ENCODE results near the gene JARID2.
"Not testable (repeated sequence)": the region's sequence is repeated elsewhere in the genome, so short reads cannot be mapped to it uniquely, and the experiment has no call there.

JARID2 gene

DNA sequence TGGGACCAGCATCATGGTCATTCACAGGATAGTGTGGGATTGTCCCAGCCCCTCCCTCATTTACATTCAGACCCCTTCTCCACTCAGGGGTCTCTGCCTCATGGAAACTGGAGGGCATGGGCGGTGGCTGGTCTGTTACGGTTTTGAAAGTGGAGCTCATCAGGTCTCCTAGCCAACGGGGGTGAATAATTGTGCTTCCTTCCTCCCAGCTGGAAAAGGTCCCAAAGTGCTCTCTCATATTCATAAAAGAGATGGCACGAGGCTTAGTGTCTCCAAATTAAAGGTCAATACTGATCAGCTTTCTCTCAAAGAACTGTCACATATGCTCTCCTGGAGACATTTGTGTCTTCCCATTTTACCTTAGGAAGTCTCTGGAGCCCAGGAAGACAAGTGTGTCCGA lies 19.9 kb downstream of the JARID2 start:
- no peak for DNase-seq

DNA sequence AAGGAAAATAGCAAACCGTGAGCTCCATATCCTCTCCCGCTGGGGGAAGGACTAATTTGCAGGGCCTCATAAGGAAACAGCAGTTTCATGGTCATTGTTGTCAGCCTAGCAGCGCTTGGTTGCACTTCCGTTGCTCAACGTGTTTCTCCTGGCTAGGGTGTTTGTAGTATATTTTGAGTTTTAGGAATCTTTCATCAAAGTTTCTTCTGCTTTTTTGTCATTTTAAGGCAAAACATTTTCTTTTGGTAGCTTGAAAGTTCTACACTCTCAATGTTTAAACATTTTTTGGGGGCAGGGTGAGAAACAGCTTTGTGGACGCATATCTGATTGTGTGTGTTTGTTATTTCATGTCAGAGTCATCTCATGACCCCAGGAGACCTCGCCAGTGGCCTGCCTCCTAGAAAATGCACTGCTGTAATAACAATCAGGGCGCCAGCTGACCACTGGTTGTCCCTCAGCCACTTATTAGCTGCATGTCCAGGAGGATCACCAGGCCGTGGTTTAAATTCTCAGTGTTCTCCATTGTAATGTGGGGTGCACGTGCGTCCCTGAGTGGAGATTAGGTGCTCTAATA lies 20.6 kb downstream of the JARID2 start:
- no peak for DNase-seq

GRCh38 chr6:15267221-15267620 lies 21.4 kb downstream of the JARID2 start:
- no peak for DNase-seq

DNA sequence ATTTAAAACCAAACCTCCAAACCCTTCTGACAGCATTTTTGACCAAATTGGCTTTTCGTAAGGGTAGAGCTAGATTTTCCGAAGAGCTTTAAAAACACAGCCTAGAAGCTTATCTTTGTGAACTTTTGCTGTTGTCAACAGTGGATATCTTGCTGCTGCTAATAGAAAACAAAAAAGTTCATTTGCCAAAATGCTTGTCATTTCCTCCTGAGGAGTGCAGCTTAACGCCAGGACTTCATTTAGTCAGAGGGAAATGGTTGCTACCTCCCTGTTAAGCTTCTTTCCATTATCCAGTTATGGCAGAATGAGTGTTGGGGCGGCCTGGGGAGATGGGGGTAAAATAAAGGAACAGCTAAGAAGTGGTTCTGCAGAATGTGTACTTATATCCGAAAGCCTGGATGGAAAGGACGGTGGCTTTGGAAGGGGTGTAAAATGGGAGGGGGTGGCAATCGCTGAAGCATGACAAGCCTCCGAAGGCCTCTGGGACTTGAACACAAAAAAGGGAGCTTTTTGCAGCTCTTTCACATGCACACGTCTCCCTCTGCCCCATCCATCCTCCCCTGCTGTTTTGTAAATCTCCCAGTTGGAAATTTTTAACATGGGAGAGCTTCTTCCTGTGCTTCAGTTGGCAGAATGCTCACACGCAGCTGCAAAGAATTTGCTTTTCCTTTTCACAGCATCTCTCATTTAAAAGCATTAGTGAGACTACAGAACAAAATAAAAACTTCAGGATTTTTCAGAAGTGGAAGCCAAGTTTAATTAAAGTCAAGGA lies 22.5 kb downstream of the JARID2 start:
- no peak for DNase-seq

GRCh38 chr6:15269011-15269410 lies 23.1 kb downstream of the JARID2 start:
- DNase-seq = no peak

- no peak for DNase-seq
Observed at GRCh38 chr6:15269619-15270018, 23.8 kb downstream of the JARID2 start.

- DNase-seq = no peak
Observed at GRCh38 chr6:15270402-15270801, 24.5 kb downstream of the JARID2 start.

GRCh38 chr6:15272562-15272961 lies 26.7 kb downstream of the JARID2 start:
- no peak for DNase-seq

DNA sequence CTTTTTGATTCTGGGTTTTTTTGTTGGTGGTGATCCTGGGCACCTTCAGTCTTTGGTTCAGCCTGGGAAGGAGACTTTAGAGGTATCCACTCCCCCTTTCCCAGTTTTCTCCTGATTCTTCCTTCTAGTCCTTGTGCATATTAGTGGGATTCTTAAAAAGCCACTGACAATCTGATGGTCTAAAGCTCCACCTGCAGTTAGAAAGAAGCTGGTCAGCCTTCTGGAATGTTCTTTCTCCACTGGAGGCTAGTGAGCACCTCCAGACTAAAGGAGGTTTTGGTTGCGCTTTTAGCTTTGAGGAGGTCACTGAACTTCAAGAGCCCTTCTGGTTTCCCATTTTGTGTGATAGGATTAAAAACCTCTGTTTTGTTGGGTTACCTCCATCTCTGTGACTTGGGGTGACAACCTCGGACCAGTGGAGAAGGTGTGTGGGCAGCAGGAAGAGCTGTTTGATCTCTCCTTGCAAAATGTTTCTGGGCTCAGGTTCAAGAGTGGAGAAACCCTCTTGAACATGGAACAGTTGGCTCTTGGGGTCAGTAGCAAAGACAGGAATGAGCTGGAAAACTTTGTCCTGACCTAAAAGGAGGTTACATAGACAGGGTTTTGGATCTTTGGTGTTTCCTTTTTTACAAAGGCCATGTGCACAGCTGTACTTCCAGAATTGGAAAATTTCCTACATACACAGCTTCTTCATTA lies 29.0 kb downstream of the JARID2 start:
- no peak for DNase-seq

DNA sequence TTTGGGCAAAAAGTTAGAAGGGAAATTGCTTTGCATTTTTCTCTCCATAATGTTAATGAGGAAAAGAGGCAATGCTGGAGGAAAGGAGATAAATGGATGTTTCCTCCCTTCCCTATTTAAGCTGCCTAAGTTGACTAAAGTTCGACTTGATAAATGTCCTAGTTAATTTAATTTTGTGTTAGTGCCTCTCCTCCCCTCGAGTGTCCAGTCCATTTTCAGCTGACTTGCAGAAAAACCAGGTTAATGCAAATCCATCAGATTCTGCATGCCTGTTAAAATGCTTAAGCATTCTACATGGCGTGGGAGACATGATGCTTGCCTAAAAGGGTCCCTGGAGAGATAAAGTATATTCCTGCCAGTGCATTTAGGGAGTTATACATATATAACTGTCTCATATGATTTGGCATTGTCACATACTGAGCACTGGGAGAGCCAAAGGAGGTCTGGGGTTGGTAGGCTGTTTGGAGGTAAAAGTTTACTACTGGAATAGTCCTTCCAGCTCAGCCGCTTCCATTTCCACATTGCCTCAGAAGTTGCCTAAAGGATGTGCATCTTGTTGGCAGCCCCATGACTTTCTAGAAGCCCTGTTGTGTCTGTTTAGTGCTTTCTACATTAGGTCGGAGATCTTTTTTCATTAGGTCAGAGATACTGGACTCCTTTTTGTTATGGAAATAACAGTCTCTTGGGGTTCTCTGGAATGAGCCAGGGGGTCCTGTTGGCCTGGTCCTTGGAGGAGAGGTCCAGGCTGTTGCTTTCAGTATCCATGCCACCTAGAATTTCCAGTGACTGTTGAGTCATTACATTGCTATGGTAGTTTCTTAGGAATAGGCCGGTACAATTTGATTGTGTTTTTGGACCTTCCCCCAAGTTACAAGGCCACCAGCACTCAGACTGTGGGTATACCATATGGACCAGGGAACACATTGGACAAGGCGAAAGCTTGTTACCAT lies 30.4 kb downstream of the JARID2 start:
- DNase-seq = no peak

GRCh38 chr6:15279047-15279661 lies 33.3 kb downstream of the JARID2 start:
- no peak for DNase-seq

DNA sequence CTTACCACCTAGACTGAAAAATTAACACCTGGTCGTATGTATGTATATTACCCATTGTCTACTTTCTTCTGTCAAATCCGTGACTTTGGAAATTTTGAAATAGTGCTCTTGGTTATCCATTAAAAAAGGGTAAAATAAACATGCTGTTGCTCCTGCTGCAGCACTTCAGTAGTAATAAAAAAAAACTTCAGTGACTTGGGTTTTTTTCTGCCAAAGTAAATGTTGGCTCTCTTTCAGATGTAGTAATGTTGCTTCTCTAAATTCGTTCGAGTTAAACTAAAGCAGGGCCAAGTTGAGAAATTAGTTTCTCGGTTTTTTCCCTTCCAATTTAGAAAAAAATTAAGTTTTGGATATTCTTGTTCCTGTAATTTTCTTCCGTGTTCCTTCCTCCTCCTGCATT lies 34.2 kb downstream of the JARID2 start:
- no peak for DNase-seq

DNA sequence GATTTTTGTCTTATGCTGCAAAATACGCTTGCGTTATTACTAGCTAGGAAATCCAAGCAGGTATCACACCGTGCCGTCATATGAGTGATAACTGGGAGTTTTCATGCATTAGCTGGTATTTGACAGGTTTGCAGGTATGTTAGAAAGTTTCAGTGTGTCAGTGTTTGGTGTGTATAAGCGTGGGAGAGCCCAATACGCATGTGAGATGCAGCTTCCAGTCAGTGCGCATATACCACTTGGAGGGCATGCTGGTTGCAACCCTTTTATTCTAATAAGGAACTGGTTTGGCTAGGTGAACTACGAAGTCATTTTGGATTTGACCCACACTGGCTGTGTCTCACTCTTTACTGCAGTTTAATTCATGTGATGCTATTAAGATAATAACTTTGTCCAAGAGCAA lies 35.1 kb downstream of the JARID2 start:
- no peak for DNase-seq

DNA sequence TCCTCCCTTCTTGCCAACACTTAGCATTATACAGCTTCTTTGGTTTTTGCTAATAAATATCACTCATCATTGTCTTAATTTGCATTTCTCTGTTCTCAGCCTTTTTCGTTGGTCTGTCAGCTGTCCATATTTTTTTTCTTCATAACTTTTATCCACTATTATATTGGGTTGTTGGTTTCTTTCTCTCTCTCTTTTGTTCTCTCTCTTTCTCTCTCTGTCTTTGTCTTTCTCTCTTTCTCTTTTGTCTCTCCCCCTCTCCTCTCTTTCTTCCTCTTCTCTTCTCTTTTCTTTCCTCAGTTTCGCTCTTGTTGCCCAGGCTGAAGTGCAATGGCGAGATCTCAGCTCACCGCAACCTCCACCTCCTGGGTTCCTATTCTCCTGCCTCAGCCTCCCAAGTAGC lies 36.5 kb downstream of the JARID2 start:
- DNase-seq = no peak

DNA sequence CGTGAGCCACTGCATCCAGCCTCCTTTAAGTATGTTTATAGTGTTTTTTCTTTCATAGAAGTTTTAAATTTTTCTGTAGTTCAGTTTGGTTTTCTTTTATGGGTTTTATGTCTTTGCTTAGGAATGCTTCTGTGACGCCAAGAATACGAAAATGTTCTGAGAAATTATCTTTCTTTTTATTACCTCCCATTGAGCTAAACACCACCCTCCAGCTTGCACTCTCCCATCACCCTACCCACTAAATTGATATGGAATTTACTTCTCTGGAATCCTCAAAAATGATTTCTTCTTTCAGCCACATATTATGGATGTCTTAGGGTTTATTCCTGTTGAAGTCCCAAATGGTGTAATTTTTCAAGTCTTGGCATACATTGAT lies 38.1 kb downstream of the JARID2 start:
- no peak for DNase-seq

DNA sequence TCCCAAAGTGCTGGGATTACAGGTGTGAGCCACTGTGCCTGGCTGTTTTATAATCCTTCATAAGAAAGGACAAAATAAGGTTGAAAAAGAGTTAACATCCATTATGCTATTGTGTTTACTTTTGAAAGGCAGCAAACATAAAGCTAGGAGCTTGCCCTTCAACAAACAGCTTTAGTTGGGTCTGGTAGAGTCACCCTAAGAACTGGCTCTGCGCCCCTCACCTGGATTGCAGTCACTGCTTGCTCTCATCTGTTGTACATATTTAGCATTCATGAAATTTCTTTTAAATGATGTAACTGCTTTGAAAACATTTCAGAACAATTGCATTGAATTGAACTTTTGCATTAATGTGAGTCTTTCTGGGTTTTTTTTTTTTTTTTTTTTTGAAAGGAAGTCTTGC lies 38.9 kb downstream of the JARID2 start:
- no peak for DNase-seq

DNA sequence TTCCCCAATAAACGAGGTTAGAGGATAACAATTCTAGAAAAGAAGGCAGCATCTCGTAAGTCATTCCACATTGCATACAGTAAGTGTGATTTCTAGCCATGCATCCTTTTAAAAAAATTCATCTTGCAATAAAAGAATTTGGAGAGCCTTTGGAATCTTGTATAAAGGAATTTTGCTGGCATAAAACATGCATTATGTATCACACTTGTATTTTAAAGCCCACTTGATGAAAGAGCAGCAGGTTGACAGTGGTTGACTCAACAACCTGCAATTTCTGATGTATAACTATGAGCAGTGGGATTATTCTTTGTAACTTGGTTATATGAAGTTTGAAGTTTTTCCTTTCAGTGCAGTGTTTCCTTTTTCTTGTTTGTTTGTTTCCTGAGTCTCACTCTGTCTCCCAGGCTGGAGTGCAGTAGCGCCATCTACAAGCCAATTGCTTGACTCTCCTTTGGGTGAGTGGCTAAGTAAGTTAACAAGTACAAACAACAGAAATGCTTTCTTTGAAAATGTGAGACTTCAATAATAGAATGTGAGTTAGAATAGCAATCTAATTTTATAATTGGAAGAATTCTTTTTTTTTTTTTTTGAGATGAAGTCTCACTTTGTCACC lies 39.9 kb downstream of the JARID2 start:
- no peak for DNase-seq

DNA sequence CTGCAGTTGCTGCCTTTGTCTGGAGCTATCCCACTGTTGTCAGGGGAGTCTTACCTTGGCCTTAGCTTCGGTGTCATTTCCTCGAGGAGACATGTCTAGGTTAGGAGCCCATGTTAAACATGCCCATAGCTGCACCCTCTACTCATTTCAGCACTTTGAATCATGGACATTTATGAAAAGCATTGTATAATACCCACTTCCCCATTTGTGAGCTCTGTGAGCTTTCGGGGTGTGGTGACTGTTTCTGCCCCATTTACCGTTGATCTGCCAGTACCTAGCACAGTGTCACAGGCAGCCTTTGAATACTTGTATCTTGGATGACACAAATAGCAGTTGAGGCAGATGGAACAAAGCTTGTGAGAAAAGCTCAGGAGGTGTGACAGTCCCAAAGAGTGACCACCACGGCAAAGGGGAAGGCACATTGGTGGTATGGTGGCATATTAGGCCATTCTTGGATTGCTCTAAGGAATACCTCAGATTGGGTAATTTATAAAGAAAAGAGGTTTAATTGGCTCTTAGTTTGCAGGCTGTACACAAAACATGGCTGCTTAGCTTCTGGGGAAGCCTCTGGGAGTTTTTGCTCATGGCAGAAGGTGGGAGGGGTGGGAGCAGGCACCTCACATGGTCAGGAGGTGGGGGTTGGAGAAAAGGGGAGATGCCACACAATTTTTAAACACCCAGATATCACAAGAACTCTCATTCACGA lies 42.0 kb downstream of the JARID2 start:
- DNase-seq = no peak

DNA sequence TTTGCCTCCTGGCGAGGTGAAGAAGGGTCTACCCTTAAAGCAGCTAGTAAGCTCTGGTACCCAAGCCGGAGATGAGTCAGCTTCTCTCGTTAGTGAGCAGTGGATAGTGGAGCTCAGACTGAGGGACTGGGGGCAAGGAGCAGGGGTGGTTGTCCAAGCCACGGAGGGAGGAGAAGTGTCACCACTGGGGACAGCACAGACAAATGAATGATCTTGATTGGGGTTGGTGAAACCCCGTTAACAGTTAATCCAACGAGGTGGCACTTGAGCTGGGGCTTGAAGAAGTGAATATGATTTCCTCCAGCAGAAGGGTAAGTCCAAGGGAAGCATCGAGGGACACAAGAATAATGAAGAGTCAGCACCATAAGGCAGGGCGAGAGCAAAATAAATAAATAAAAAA lies 43.0 kb downstream of the JARID2 start:
- DNase-seq = no peak

DNA sequence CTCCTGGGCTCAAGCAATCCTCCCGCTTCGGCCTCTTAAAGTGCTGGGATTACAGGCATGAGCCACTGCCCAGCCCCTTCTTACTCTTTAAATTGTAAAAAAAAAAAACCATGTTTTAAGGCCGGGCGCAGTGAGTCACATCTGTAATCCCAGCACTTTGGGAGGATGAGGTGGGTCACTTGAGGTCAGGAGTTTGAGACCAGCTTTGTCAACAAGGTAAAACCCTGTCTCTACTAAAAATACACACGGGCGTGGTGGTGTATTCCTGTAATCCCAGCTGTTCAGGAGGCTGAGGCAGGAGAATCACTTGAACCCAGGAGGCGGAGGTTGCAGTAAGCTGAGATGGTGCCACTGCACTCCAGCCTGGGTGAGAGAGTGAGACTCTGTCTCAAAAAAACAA lies 43.6 kb downstream of the JARID2 start:
- DNase-seq = not testable (repeated sequence)

- no peak for DNase-seq
Observed at GRCh38 chr6:15290067-15290680, 44.3 kb downstream of the JARID2 start.
